Spinal cord (tissue), 10 donors: Measurements from ENCODE around the gene TBC1D13. TPM values are rescaled to one million over a fixed set of nuclear protein-coding genes. Genes with fewer than 3 reads are reported as not detected.

Experiments
- DNase-seq, 6 donors: peaks; one replicate each; pipeline versions ENCODE4 v3.0.0 to v3.0.0-alpha.2; 2013 to 2015; ENCODE audit warnings: low spot score in 6 of 6, low read depth in 4 of 6
- H3K27ac ChIP-seq: one replicate; pipeline ENCODE4 v1.5.1; 2013; ENCODE audit warnings: low read depth, low read length, control low read depth
- H3K27me3 ChIP-seq: one replicate; pipeline ENCODE4 v1.6.1; 2013; ENCODE audit warnings: low read length; ENCODE audit not compliant: control insufficient read depth, insufficient read depth
- H3K36me3 ChIP-seq: one replicate; pipeline ENCODE4 v1.6.1; 2013; ENCODE audit warnings: low read length; ENCODE audit not compliant: control insufficient read depth, insufficient read depth
- H3K4me1 ChIP-seq: one replicate; pipeline ENCODE4 v1.6.1; 2013; ENCODE audit warnings: low read length; ENCODE audit not compliant: control insufficient read depth, insufficient read depth
- H3K4me3 ChIP-seq: one replicate; pipeline ENCODE4 v1.5.1; 2013; ENCODE audit warnings: low read depth, low read length, control low read depth
- H3K9me3 ChIP-seq: one replicate; pipeline ENCODE4 v1.6.1; 2013; ENCODE audit warnings: low read length; ENCODE audit not compliant: control insufficient read depth, insufficient read depth
- WGBS: methylation state at CpG from one replicate; pipeline ENCODE4 v1.1.5; 2013; ENCODE audit warnings: missing lambda C conversion rate; ENCODE audit not compliant: insufficient coverage; 5-methylcytosine and 5-hydroxymethylcytosine counted together
- polyA plus RNA-seq, 2 donors: library from polyadenylated mRNA; unstranded; fragments of 120-200 nt; gene quantifications; one replicate each; pipeline ENCODE4 v1.2.1, GENCODE V29; 2013; ENCODE audit not compliant: insufficient read length in 2 of 2
- total RNA-seq, 2 donors: library from RNA; depleted of rRNA in 1 of 2; stranded (reverse); fragments of 120-200 nt in 1 of 2; fragments of >200 nt in 1 of 2; gene quantifications; one replicate each; pipeline versions ENCODE4 v1.2.3 to v1.2.4, GENCODE V29; 2013 to 2014
- donor health status: healthy.

The TBC1D13 gene
- total and polyA plus RNA-seq, 4 donors, result 11.4 to 36.0 (median 22.6) TPM

DNA sequence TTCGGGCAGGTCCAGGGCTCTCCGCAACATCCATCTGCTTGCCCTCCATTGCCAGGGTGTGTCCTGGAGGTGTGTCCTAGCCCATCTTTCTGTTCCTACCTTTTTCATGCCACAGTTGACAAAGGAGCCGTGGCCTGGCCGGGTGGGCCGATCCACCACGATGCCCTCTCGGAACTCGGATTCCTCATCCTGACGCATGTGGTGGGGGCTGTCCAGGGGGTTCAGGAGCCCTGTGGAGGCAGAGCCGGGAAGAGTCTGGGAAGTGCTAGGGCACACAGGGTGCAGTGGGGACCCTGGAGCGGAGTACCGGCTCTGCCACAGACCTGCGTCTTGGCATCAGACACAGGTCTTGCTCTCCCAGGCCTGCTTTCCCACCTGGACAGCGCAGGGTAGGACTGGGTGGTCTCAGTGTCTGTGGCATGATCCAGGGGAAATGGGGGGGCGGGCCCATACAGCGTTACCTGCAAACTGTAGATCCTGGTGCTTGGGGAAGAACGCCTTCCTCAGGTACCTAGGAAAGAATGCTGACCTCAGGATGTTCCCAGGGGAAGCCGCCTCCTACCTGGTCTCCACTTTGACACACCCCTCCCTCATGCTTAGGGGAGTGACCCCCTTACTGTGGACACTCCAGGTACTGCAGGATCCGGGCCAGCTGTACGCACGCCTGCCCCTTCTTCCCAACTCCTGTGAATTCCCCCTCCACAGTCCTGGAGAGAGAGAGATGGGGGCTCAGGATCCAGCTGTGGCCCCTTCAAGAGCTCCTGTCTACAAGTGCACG lies 39.1 kb downstream of the TBC1D13 start:
- no peak for DNase-seq
- Histone ChIP-seq H3K27ac (no peak overlapping the region), H3K4me1 (peaks cover 18% of the 10 kb centered on the region), H3K4me3 (no peak overlapping the region), H3K36me3 (peaks cover 64% of the 10 kb centered on the region), H3K27me3 (no peaks in the 10 kb centered on the region), H3K9me3 (no peaks in the 10 kb centered on the region)
- WGBS, result over 99% methylated on average over 15 of the region's 22 CpGs

- Histone ChIP-seq H3K27me3 (no peaks in the 10 kb centered on the region), H3K27ac (no peak overlapping the region), H3K36me3 (peaks cover 52% of the 10 kb centered on the region), H3K9me3 (no peaks in the 10 kb centered on the region), H3K4me3 (no peak overlapping the region), H3K4me1 (peaks cover 17% of the 10 kb centered on the region)
- DNase-seq, result no peak
- 81% methylated on average over 3 of the region's 8 CpGs for WGBS
These were observed 41.2 kb downstream of the TBC1D13 start for GRCh38 chr9:128828267-128828666.

DNA sequence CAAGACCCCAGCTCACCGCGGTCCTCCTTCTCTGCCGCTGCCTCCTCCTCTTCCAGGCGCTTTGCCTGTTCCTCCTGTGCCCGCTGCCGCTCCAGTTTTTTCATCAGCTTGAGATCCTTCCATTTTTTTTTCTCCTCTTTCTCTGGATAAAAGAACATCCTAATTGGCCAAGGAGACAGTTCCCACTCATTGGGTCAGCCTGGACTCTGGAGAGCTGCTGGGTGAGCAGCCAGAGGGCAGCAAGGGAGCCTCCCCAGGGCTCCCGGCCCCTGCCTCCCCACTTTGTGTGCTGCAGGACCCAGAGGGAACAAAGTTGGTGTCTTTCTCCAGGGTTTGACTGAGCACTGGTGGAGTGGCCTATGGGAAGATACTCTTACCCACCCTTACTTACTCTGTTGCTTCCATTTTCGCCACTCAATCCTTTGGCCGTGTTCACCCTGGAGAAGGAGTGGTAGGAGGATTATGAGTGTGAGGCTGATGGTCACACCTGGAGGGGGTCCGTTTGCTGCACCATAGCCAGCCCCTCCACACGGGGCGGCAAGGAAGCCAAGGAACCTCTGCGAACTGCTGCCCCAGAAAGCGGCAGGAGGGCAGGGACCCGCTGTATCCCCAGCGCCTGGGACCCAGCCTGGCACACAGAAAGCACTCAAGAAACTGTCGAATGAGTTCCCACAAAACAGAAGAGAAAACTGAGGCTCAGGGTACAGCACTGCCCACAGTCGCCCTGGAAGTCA lies 41.8 kb downstream of the TBC1D13 start:
- H3K27ac ChIP-seq, result peak overlapping the region; percentile 43

GRCh38 chr9:128829477-128830251 lies 42.6 kb downstream of the TBC1D13 start, which contains the start of gene SPOUT1:
TSS of gene SPOUT1 (minus strand) at chr9:128829794. CDS start at chr9:128829780, 14 bp downstream.
- Histone ChIP-seq H3K27me3 (no peaks in the 10 kb centered on the region), H3K36me3 (peaks cover 50% of the 10 kb centered on the region), H3K27ac (peak within 1 kb of the TSS; percentile 43), H3K4me1 (peaks cover 17% of the 10 kb centered on the region), H3K4me3 (peak within 1 kb of the TSS; percentile 85), H3K9me3 (no peaks in the 10 kb centered on the region)
- under 1% methylated on average over 51 of the region's 56 CpGs for WGBS
- DNase-seq, result peak; percentile 76 to 98 (median 86)

More for the DNA sequence above, 41.8 kb downstream of the TBC1D13 start:
- H3K36me3 ChIP-seq, result peaks cover 52% of the 10 kb centered on the region
- no peaks in the 10 kb centered on the region for H3K27me3 ChIP-seq
- peak overlapping the region; percentile 85 for H3K4me3 ChIP-seq
- no peaks in the 10 kb centered on the region for H3K9me3 ChIP-seq
- peaks cover 17% of the 10 kb centered on the region for H3K4me1 ChIP-seq
- WGBS, result 34% methylated on average over 15 of the region's 18 CpGs
- no peak for DNase-seq

- Histone ChIP-seq H3K4me3 (no peak overlapping the region), H3K4me1 (peaks cover 13% of the 10 kb centered on the region), H3K27me3 (no peaks in the 10 kb centered on the region), H3K9me3 (no peaks in the 10 kb centered on the region), H3K36me3 (peaks cover 56% of the 10 kb centered on the region), H3K27ac (no peak overlapping the region)
- 95% methylated on average over 8 of the region's 10 CpGs for WGBS
- no peak for DNase-seq
These were observed 46.6 kb downstream of the TBC1D13 start for GRCh38 chr9:128833696-128834095.

DNA sequence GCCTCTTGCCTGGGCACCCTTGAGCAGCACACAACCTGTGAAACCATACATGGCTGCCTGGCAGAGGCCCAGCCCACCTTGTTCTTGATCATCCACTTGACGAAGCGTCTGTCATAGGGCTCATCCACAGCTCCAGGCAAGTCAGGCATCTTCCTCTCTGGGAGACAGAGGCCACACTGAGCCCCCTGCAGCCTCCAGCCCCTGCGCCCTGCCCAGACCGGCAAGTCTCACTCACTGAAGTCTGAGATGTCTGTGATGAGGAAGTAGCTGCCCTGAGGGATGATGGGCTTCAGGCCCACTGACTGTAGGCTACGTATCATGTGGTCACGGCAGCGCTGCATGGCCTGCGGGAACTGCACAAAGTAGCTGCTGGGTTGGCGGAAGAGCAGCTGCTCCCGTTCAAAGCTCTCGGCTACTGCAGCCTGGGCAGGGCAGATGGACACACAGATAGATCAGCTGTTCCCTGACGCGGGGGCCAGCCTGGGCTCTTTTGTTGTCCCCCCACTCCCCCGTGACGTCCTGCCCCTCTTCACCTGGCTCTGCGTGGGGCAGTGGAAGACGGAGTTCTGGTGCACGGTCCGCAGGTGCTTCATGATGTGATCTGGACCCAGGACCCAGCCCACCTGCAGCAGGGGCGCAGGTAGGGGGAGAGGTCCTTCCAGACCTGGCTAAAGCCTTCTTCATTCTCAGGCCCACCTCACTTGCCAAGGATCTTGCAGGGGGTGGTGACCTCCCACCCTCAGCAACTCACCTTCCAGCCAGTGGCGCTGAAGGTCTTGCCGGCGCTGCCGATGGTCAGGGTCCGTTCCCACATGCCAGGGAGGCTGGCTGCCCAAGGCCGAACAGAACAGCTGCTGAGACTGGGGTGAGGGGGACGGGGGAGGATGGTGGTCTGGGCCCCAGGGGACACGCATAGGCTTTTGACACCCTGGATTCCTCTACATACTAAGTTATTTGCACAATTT lies 48.5 kb downstream of the TBC1D13 start:
- 89% methylated on average over 19 of the region's 28 CpGs for WGBS
- H3K36me3 ChIP-seq, result peaks cover 60% of the 10 kb centered on the region
- DNase-seq, result no peak

DNA sequence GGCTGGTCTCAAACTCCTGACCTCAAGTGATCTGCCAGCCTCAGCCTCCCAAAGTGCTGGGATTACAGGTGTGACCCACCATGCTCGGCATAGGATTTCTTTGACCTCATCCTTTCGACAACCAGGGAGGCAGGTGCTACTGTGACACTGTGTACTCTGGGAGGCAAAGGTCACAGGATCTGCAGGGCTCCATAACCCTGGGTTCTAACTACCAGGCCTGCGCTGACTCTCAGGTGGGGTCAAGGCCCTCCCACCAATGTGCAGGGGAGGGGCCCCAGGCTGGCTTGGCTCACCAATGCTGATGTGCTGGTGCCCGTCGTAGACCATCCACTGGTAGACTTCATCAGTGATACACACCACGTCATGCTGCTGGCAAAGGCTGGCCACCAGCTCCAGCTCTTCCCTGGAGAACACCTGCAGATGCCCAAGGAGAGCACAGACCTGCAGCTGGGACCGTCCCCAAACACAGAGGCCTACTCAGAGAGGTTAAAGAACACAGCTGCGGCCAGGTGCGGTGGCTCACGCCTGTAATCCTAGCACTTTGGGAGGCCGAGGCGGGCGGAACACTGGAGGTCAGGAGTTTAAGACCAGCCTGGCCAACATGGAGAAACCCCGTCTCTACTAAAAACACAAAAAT lies 49.6 kb downstream of the TBC1D13 start:
- H3K9me3 ChIP-seq, result no peaks in the 10 kb centered on the region
- H3K36me3 ChIP-seq, result peaks cover 69% of the 10 kb centered on the region
- no peak overlapping the region for H3K27ac ChIP-seq
- H3K4me1 ChIP-seq, result no peaks in the 10 kb centered on the region
- no peaks in the 10 kb centered on the region for H3K27me3 ChIP-seq
- 92% methylated on average over 13 of the region's 14 CpGs for WGBS
- DNase-seq, result no peak
- no peak overlapping the region for H3K4me3 ChIP-seq

More for the DNA sequence above, 48.5 kb downstream of the TBC1D13 start:
- H3K9me3 ChIP-seq, result no peaks in the 10 kb centered on the region
- no peak overlapping the region for H3K4me3 ChIP-seq
- H3K27me3 ChIP-seq, result no peaks in the 10 kb centered on the region
- no peak overlapping the region for H3K27ac ChIP-seq
- H3K4me1 ChIP-seq, result no peaks in the 10 kb centered on the region

DNA sequence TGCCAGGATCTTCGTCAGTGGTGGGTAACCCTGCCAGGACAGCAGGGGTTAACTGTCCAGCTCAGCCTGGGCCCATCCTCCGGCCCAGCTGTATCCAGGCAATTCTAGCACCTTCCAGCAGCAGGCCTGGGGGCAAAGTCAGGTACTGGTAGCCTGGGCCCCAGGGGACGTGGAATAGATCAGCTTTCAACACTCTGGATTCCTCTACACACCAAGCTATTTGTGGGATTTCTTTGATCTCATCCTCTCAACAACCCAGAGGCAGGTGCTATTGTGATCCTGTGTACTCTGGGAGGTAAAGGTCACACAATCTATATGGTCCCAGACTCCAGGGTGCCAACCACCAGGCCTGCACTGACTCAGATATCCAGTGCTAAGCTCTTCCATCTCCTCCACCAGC lies 51.3 kb downstream of the TBC1D13 start:
- 65% methylated on average over 2 of the region's 3 CpGs for WGBS
- Histone ChIP-seq H3K27me3 (no peaks in the 10 kb centered on the region), H3K36me3 (peaks cover 68% of the 10 kb centered on the region), H3K27ac (no peak overlapping the region), H3K4me3 (no peak overlapping the region), H3K4me1 (no peaks in the 10 kb centered on the region), H3K9me3 (no peaks in the 10 kb centered on the region)
- no peak for DNase-seq
